Measurements from ENCODE around the gene ZFHX3.

DNA sequence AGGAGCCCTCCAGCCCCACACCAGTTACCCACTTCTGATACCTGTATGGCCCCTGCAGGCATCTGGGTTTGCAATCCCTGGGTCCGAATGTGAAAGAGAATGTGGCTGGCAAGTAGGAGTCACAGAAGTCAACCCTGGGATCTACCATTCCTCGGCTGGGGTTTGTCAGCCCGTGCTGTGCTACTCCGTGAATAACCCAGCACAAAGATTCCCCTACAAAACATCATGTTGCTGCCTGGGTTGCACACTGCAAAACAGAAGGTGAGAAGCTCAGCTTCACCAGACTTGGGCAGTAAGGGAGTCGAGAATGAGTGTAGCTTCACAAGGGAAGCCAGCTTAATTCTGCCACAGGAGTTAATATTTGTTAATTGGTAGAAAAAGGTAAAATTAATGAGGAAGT, 137.1 kb downstream of the ZFHX3 start:
- TF ChIP-seq JUND (IDR thresholded peaks at IDR 0.05), result no peak
- no peak for TF ChIP-seq RAD21 (IDR thresholded peaks at IDR 0.05)
- TF ChIP-seq, protein P1, sequence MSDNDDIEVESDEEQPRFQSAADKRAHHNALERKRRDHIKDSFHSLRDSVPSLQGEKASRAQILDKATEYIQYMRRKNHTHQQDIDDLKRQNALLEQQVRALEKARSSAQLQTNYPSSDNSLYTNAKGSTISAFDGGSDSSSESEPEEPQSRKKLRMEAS (IDR thresholded peaks at IDR 0.05), result no peak
- TF ChIP-seq, protein P2, sequence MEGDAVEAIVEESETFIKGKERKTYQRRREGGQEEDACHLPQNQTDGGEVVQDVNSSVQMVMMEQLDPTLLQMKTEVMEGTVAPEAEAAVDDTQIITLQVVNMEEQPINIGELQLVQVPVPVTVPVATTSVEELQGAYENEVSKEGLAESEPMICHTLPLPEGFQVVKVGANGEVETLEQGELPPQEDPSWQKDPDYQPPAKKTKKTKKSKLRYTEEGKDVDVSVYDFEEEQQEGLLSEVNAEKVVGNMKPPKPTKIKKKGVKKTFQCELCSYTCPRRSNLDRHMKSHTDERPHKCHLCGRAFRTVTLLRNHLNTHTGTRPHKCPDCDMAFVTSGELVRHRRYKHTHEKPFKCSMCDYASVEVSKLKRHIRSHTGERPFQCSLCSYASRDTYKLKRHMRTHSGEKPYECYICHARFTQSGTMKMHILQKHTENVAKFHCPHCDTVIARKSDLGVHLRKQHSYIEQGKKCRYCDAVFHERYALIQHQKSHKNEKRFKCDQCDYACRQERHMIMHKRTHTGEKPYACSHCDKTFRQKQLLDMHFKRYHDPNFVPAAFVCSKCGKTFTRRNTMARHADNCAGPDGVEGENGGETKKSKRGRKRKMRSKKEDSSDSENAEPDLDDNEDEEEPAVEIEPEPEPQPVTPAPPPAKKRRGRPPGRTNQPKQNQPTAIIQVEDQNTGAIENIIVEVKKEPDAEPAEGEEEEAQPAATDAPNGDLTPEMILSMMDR (IDR thresholded peaks at IDR 0.05; ENCODE audit: low read depth, low read length, missing input control), result no peak
- no peak for TF ChIP-seq HNF4A (conservative IDR thresholded peaks at IDR 0.05)
- TF ChIP-seq NR2F2 (IDR thresholded peaks at IDR 0.05), result no peak
- TF ChIP-seq, protein P3, sequence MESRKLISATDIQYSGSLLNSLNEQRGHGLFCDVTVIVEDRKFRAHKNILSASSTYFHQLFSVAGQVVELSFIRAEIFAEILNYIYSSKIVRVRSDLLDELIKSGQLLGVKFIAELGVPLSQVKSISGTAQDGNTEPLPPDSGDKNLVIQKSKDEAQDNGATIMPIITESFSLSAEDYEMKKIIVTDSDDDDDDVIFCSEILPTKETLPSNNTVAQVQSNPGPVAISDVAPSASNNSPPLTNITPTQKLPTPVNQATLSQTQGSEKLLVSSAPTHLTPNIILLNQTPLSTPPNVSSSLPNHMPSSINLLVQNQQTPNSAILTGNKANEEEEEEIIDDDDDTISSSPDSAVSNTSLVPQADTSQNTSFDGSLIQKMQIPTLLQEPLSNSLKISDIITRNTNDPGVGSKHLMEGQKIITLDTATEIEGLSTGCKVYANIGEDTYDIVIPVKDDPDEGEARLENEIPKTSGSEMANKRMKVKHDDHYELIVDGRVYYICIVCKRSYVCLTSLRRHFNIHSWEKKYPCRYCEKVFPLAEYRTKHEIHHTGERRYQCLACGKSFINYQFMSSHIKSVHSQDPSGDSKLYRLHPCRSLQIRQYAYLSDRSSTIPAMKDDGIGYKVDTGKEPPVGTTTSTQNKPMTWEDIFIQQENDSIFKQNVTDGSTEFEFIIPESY (IDR thresholded peaks at IDR 0.05), result no peak
- no peak for TF ChIP-seq RXRA (IDR thresholded peaks at IDR 0.05)
- no peak for TF ChIP-seq SP1 (IDR thresholded peaks at IDR 0.05)

Measured in liver (tissue), 3 donors.